Measurements from ENCODE around the gene SCO2.
A peak's percentile ranks its signal among the peaks of the same experiment; 100 is the strongest.

The SCO2 gene

DNA sequence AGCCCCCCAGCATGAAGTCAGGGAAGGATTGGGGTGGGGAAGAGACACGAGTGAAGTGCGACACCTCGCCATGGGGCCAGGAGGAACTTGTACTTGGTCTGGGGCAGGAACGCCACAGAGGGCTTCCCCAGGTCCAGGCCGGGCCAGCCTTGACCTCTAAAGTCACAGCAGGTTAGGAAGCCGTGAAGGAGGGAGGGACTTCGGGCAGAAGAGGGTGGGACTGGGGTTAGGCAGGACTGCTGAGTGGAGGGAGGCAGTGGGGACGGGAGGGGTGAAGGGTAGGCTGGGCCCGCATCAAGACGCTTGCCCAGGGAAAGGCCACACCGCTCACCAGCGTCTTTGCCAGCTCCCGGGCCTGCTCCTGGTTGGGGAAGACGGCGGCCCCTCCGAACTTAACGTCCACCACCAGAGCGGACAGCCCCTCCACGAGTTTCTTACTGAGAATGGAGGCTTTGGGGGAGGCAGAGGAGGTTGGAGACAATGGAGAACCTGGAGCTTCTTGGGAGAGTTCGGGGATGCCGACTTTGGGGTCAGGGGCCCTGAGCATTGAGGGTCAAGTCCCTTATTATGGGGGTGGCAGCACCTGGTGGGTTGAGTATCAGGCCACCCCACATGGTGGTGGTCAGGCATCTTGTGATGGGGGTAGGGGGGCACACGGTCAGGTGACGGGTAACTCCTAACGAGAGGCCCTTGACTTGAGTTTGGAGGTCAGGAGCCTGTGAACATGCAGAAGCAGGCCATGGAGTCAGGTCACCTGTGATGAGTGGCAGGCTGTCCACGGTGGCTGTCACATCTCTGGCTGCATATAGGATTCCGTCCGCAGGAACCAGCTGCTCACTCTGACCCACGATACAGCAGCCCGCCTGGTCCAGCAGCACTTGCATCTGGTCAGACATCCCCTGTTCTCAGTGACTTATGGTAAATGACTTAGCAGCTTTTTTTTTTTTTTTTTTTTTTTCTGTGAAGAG lies 1.7 kb upstream of the SCO2 start:
- TF ChIP-seq, protein P1, sequence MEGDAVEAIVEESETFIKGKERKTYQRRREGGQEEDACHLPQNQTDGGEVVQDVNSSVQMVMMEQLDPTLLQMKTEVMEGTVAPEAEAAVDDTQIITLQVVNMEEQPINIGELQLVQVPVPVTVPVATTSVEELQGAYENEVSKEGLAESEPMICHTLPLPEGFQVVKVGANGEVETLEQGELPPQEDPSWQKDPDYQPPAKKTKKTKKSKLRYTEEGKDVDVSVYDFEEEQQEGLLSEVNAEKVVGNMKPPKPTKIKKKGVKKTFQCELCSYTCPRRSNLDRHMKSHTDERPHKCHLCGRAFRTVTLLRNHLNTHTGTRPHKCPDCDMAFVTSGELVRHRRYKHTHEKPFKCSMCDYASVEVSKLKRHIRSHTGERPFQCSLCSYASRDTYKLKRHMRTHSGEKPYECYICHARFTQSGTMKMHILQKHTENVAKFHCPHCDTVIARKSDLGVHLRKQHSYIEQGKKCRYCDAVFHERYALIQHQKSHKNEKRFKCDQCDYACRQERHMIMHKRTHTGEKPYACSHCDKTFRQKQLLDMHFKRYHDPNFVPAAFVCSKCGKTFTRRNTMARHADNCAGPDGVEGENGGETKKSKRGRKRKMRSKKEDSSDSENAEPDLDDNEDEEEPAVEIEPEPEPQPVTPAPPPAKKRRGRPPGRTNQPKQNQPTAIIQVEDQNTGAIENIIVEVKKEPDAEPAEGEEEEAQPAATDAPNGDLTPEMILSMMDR (IDR thresholded peaks at IDR 0.05; ENCODE audit: insufficient read depth, low read depth, low read length, missing control alignments), result no peak
- H3K4me3 ChIP-seq (ENCODE audit: low read depth, low read length), result peak overlapping the region; percentile 68
- DNase-seq (ENCODE audit: low read depth), result peak; percentile 92

DNA sequence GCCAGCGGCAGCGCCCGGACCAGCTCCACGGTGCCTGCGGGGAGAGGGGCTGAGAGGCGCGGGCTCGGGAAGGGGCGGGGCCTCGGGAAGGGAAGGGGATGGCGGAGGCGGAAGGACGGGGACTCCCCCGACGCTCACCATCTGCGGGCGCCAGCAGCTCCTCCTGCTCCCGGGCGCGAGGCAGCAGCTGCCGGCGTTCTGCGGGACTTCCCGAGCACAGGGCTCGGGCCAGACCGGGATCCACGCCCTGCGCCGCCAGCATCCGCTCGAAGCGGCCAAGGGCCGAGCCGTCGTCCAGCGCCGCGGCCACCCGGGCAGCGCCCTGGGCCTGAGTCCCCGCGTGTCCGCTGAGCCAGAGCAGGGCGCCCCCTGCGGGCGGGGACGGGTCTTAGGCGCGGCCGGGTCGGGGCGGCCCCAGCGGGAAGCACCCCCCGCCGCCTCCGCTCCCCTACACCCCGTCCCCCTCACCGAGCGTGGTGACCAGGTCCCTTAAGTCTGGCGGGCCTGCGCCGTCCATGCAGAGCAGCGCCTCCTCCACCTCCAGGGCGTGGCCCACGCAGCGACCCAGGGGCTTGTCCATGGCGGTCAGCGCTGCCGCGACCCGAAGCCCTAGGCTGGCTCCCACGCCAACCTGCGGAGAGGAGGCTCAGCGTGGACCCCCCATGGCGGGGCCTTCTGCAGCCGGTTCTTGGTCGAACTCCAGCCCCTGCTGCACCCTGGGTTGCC lies 873 bp upstream of the SCO2 start:
- TF ChIP-seq, protein P1 (IDR thresholded peaks at IDR 0.05; ENCODE audit: insufficient read depth, low read depth, low read length, missing control alignments), result peak; percentile 72
- H3K4me3 ChIP-seq (ENCODE audit: low read depth, low read length), result peak overlapping the region; percentile 68
- peak; percentile 93 for DNase-seq (ENCODE audit: low read depth)

DNA sequence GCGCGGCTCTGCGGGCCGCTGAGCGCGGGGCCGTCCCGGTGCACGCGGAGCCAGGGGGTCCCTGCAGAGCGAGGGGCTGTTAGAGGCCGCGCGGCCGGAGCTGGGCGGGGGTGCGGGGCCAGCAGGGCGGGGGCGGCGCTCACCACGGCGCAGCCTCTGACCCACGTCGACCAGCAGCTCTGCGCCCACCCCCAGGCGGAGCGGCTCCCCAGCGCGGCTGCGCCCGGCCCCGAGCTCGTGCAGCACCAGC lies 385 bp upstream of the SCO2 start:
- H3K4me3 ChIP-seq (ENCODE audit: low read depth, low read length), result peak overlapping the region; percentile 68
- no peak for DNase-seq (ENCODE audit: low read depth)
- TF ChIP-seq, protein P1 (IDR thresholded peaks at IDR 0.05; ENCODE audit: insufficient read depth, low read depth, low read length, missing control alignments), result no peak

- H3K4me3 ChIP-seq (ENCODE audit: low read depth, low read length), result peak overlapping the region; percentile 68
- TF ChIP-seq, protein P1 (IDR thresholded peaks at IDR 0.05; ENCODE audit: insufficient read depth, low read depth, low read length, missing control alignments), result no peak
- no peak for DNase-seq (ENCODE audit: low read depth)
Observed at GRCh38 chr22:50524676-50525103, 708 bp downstream of the SCO2 start.

- H3K4me3 ChIP-seq (ENCODE audit: low read depth, low read length), result peak overlapping the region; percentile 68
- no peak for DNase-seq (ENCODE audit: low read depth)
- TF ChIP-seq, protein P1 (IDR thresholded peaks at IDR 0.05; ENCODE audit: insufficient read depth, low read depth, low read length, missing control alignments), result no peak
Observed at GRCh38 chr22:50523806-50524675, 1.4 kb downstream of the SCO2 start.

- no peak overlapping the region for H3K4me3 ChIP-seq (ENCODE audit: low read depth, low read length)
- DNase-seq (ENCODE audit: low read depth), result no peak
- TF ChIP-seq, protein P1 (IDR thresholded peaks at IDR 0.05; ENCODE audit: insufficient read depth, low read depth, low read length, missing control alignments), result no peak
Observed at GRCh38 chr22:50523458-50523805, 2.0 kb downstream of the SCO2 start.
